ENCODE data around the gene PLXNC1. TPM values are rescaled to one million over a fixed set of nuclear protein-coding genes. Genes with fewer than 3 reads are reported as not detected.

The PLXNC1 gene
- total and polyA plus RNA-seq, 7 donors = 1.2 to 10.2 (median 4.3) TPM

- Histone ChIP-seq H3K9me3 (no peaks in the 10 kb centered on the region), H3K4me1 (peaks cover 0 to 15% (median 3%) of the 10 kb centered on the region in 4 donors), H3K27me3 (no peaks in the 10 kb centered on the region), H3K36me3 (no peaks in the 10 kb centered on the region), H3K4me3 (no peak overlapping the region), H3K27ac (no peak overlapping the region)
- no peak for DNase-seq
- 52 to 71% methylated on average over 7 of the region's 7 CpGs for WGBS, 2 donors
- intact Hi-C loops (cut with DNase I) = no loop called here
- TF ChIP-seq POLR2A (IDR thresholded peaks at IDR 0.05) (no peak), POLR2AphosphoS5 (IDR thresholded peaks at IDR 0.05) (no peak), EP300 (IDR thresholded peaks at IDR 0.05) (no peak), CTCF (IDR thresholded peaks at IDR 0.05) (no peak)
These were observed 134.3 kb downstream of the PLXNC1 start for GRCh38 chr12:94282675-94283074.

- no peak for DNase-seq
- TF ChIP-seq CTCF (IDR thresholded peaks at IDR 0.05) (no peak), POLR2AphosphoS5 (IDR thresholded peaks at IDR 0.05) (no peak), EP300 (IDR thresholded peaks at IDR 0.05) (no peak), POLR2A (IDR thresholded peaks at IDR 0.05) (no peak)
- Histone ChIP-seq H3K4me3 (no peak overlapping the region), H3K27ac (no peak overlapping the region), H3K36me3 (no peaks in the 10 kb centered on the region), H3K27me3 (no peaks in the 10 kb centered on the region), H3K9me3 (no peaks in the 10 kb centered on the region), H3K4me1 (peaks cover 0 to 21% (median 6%) of the 10 kb centered on the region in 4 donors)
- WGBS, 2 donors = 98 to 100% methylated on average over 1 of the region's 1 CpG
- intact Hi-C loops (cut with DNase I) = no loop called here
These were observed 135.7 kb downstream of the PLXNC1 start for GRCh38 chr12:94284046-94284445.

- TF ChIP-seq EP300 (IDR thresholded peaks at IDR 0.05) (no peak), CTCF (IDR thresholded peaks at IDR 0.05) (no peak), POLR2AphosphoS5 (IDR thresholded peaks at IDR 0.05) (no peak), POLR2A (IDR thresholded peaks at IDR 0.05) (no peak)
- intact Hi-C loops (cut with DNase I) = no loop called here
- H3K36me3 ChIP-seq = no peaks in the 10 kb centered on the region
- H3K4me1 ChIP-seq = peaks cover 0 to 29% (median 14%) of the 10 kb centered on the region in 4 donors
- no peaks in the 10 kb centered on the region for H3K9me3 ChIP-seq
- H3K27me3 ChIP-seq = no peaks in the 10 kb centered on the region
- whole genome bisulfite sequencing, 2 donors = 67 to 78% methylated on average over 2 of the region's 2 CpGs
- H3K27ac ChIP-seq = no peak overlapping the region
- DNase-seq = no peak
- no peak overlapping the region for H3K4me3 ChIP-seq
These were observed 136.5 kb downstream of the PLXNC1 start for GRCh38 chr12:94284859-94285258.

- Histone ChIP-seq H3K4me3 (no peak overlapping the region), H3K4me1 (peaks cover 0 to 39% (median 24%) of the 10 kb centered on the region in 4 donors), H3K27ac (no peak overlapping the region), H3K27me3 (no peaks in the 10 kb centered on the region), H3K36me3 (no peaks in the 10 kb centered on the region), H3K9me3 (no peaks in the 10 kb centered on the region)
- no peak for DNase-seq
- 85 to 90% methylated on average over 8 of the region's 8 CpGs for WGBS, 2 donors
- no peak for TF ChIP-seq CTCF (IDR thresholded peaks at IDR 0.05)
- TF ChIP-seq POLR2AphosphoS5 (IDR thresholded peaks at IDR 0.05) = peak in 2 of 4 donors; percentile 9 to 16
- intact Hi-C loops (cut with DNase I) = no loop called here
These were observed 137.7 kb downstream of the PLXNC1 start for GRCh38 chr12:94285943-94286582.
